GM21447 (cell line): ENCODE measurements around the gene ZNF41.
"Not testable (repeated sequence)": the region's sequence is repeated elsewhere in the genome, so short reads cannot be mapped to it uniquely, and the experiment has no call there.

Experiments used
- ATAC-seq: cut with Tn5 transposase; IDR thresholded peaks from one replicate; pipeline ENCODE4 v1.9.1; 2021; ENCODE audit not compliant: unreplicated experiment

Gene ZNF41

DNA sequence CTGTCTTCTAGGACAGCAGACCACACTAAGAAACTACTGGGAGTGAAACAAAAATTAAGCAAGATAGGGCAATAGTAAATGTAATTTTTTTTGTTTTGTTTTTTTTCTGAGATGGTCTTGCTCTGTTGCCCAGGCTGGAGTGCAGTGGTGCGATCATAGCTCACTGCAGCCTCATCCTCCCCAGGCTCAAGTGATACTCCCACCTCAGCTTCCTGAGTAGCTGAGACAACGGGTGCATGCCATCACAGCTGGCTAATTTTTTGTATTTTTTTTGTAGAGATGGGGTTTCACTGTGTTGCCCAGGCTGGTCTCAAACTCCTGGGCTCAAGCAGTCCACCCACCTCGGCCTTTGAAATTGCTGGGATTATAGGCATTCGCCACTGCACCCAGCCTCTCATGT lies 9.1 kb upstream of the ZNF41 start:
- ATAC-seq, result not testable (repeated sequence)

DNA sequence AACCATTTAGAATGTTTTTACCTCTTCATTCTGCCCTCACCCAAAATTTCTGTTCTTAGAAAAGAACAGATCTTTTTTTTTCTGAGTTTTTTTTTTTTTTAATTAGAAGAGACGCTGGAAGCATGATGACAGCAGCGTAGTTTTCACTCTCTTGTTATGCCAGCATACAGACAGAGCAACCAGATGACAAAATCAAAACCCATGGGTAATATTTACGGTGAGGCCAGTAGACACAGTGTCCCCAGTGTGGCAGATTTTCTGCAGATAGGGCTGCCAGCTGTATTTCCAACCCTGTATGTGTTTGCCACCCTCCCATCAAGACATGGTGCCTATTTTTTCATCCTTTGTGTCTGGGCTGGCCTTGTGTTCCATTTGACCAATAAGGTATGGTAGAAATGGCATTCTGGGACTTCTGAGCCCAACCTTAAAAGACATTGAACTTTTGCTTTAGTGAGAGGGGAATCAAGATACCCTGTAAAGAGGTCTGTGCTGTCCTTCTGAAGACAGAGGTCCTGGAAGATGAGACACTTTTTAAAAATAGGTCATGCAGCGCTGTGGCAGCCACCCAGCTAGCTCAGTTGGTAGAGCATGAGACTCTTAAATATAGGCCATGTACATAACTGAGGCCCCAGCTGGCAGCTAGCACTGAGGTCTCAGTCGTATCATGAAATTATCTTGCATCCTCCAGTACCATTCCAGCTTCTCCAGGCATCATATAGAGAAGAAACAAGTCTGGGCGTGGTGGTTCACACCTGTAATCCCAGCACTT lies 6.7 kb upstream of the ZNF41 start:
- ATAC-seq, result no peak

DNA sequence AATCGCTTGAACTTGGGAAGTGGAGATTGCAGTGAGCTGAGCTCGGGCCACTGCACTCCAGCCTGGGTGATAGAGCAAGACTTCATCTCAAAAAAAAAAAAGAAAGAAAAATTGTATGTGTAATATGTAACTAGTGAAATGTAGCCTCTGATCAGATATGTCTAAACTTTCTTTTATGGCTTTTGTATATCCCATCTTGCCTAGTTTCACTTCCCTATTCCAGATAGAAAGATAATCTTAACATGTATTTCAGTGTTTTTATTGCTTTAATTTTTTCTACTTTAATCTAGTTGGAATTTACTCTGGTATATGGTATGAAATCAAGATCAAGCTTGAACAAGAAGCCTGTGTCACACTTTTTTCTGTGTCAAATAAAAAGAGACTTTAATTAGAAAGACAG lies 1.9 kb upstream of the ZNF41 start:
- ATAC-seq, result no peak

DNA sequence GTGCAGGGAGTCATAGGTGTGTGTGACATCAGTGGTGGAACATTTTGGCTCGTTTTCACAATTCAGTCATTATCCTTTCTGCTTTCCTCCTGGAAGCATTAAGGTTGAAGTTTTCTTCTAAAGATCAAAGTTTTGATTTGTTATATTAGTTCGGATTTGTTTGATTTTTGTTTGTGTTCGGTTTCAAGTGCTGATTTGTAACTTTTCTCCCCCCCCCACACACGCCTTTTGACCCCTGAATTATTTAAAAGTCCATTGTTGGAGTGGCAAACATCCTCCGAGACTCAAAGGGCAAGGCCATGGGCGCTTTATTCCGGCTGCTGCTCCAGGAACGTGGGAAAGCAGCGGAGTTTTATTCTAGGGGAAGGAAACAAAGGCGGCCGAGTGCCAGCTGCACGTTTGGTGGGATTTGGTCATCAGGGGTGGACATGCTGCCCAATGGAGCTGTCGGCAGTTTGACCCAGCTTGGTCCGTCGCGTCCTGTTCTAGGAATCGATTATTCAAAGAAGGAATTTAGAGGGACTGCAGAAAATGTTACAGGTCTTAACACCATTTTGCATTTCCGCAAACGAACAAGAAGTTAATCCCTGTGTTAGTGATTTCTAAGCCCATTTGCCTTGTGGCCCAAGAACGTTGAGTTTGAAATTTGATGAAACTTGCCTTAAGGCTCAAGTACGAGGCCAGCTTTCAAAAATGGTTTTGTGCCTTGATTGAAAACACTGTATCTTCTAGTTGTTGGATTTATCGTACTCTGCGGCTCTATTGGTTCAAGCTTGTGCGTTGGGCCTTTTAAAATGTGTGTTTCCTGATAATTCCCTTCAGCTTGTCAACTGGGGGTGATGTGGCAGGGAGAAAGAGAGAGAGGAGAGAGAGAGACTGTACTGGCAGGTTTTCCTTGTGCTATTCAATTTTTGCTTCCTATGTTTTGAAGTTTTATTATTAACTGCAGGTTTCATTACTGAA lies 565 bp upstream of the ZNF41 start:
- ATAC-seq, result no peak

DNA sequence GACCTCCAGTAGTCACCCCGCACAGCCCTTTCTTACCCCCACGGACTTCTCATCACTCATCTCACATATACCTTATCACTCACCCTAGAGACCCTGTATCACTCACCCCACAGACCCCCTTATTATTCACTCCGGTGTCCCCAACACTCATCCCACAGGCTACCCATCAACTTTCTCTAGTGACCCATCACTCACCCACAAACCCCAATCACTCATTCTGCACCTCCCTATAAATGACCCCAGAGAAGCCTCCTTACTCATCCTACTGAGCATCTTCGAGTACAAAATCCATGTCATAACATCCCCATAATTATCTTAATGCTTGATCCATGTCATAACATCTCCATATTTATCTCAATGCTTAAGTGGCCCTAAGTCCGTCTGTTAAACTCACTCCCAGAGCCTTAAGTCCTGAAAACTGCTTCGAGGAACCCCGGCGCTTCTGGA lies 934 bp downstream of the ZNF41 start:
- ATAC-seq, result peak; percentile 16

DNA sequence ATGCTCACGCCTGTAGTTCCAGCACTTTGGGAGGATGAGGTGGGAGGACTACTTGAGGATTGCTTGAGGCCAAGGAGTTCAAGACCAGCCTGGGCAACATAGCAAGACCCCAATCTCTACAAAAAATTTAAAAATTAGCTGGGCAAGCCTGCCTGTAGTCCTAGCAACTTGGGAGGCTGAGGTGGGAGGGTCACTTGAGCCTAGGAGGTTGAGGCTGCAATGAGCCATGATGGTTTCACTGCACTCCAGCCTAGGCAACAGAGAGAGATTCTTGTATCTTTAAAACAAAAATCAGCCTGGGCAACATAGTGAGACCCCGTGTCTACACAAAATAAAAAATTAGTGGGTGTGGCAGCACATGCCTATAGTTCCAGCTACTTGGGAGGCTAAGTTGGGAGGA lies 1.9 kb downstream of the ZNF41 start:
- no peak for ATAC-seq

DNA sequence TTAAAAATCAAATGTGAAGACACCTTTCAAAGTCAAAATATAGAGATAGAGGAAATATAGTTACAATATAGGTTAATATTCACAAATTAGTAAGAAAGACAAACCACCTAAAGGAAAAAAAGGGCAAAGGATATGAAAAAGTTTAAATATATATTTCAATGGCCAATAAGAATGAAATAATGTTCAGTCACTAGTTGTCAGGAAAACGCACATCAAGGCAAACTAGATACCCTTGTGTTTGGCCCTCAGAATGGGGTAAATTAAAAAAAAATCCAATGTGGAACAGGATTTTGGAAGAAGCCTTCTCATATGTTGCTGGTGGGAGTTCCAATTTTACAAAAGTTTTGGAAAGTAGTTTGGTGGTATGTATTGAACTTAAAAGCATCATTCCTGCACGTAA lies 2.4 kb downstream of the ZNF41 start:
- ATAC-seq, result no peak

DNA sequence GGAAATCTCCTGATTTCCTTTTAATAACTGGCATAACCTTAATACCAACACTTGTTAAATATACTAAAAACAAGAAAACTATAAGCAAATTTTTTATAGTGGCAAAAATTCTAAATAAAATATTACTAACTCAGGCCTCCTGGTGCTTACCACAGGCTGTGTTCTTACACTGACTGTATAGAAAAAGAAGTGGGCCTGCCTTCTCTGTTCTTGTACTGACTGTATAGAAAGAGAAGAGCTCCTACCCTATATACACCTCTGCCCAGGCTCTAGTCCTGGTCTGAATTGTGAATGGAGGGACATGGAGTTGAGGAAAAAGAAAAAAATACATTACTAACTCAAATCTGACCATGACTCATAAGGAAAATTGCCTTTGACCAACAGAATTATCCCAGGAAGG lies 7.5 kb downstream of the ZNF41 start:
- ATAC-seq, result no peak

DNA sequence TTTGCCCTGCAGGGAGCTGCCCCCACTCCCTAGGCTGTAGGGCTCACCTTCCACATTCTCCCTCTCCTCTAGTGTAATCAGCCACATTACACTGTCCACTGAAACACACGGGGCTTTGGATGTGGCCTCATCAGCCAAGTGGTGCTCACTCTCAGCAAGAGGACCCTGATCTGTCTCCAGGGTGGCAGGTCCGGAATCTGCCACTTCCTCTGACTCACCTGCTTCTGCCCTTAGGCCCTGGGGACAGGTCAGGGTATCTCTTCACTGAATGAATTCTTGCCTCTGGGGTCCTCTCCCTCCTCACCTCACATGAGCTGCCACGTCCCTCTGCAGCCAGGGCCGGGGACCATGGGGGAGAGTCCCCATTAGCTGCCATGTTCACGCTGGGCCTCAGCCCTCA lies 15.9 kb downstream of the ZNF41 start:
- no peak for ATAC-seq

DNA sequence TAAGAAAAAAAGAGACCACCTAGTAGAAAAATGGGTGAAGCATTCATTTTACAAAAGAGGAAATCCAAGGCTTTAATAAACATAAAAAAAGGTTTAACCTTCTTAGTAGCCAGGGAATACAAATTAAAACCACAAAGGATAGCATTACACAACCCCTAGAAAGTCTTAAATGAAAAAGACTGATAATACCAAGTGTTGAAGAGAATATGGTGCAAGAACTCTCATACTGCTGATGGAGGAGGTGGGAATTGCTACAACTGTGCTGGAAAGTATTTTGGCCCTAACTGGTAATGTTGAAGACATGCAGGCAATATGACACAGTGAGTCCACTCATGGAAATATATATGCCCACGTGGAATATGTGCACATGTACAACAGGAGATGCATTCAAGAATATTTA lies 22.5 kb downstream of the ZNF41 start:
- no peak for ATAC-seq

DNA sequence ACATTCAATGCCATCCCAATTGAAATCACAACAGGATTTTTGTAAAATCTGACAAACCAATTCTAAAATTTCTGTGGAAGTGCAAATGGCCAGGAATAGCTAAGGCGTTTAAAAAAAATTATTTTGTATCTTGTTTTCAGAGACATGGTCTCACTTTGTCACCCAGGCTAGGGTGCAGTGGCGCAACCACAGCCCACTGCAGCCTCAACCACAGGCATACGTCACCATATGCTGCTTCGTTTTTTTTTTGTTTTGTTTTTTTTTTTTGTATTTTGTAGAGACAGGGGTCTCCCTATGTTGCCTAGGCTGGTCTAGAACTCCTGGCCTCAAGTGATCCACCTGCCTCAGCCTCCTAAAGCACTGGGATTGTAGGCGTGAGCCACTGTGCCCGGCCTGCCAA lies 24.5 kb downstream of the ZNF41 start:
- no peak for ATAC-seq

DNA sequence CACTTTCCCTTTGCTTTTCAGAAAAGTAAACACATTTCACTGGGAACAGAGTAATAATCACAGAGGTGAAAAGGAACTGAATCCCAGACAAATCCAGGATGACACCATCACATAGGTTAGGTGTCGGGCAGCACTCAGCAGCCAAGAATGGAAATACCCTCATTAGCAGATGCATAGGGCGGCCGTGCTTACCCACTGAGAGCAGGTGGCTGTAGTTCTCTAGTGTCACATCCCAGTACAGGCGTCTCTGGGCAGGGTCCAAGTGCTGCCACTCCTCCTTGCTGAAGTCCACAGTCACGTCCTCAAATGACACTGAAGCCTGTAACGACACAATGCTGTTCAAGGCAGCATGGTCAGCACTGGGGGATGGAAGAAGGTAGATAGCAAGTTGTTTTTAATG lies 26.9 kb downstream of the ZNF41 start:
- no peak for ATAC-seq

DNA sequence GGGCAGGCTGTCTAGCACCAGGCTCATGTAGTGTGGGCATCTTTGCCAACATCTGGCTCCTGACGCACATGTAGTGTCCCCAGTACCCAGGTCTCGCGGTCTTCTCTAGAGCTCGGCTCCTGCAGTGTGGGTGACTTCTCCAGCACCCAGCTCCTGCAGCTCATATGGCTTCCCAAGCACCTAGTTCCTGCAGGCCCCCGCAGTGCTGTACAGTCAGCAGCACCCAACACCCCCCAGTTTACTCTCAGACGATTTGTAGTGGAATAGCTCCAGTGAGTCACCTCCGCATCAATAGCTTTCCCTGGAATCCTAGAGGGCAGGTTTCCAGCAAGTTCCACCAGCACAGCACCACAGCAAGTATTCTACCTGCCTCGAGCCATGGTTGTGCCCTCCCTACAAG lies 30.9 kb downstream of the ZNF41 start:
- ATAC-seq, result no peak

DNA sequence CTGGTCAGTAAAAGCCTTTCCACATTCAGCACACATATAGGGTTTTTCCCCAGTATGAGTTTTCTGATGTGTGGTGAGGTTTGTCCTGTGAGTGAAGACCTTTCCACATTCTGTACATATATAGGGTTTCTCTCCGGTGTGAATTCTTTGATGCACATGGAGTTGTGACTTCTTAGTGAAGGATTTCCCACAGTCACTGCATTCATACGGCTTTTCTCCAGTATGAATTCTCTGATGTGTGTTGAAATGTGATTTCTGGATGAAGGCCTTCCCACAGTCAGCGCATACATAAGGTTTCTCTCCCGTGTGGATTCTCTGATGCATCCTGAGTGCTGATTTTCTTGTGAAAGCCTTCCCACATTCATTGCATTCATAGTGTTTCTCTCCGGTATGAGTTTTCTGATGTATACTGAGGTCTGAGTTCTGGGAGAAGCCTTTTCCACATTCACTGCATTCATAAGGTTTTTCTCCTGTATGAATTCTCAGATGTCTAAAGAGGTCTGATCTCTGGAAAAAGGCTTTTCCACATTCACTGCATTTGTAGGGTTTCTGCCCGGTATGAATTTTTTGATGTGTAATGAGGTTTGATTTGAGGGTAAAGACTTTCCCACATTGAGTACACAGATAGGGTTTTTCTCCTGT lies 34.7 kb downstream of the ZNF41 start:
- ATAC-seq, result no peak

DNA sequence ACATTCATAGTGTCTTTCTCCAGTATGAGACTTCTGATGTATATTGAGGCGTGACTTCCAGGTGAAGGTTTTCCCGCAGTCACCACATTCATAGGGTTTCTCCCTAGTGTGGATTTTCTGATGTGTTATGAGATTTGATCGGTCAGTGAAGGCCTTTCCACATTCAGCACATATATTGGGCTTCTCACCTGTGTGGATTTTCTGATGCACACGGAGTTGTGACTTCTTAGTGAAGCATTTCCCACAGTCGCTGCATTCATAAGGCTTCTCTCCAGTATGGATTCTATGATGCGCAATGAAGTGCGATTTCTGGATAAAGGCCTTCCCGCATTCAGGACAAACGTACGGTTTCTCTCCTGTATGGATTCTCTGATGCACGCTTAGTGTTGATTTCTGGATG lies 35.4 kb downstream of the ZNF41 start:
- ATAC-seq, result no peak

DNA sequence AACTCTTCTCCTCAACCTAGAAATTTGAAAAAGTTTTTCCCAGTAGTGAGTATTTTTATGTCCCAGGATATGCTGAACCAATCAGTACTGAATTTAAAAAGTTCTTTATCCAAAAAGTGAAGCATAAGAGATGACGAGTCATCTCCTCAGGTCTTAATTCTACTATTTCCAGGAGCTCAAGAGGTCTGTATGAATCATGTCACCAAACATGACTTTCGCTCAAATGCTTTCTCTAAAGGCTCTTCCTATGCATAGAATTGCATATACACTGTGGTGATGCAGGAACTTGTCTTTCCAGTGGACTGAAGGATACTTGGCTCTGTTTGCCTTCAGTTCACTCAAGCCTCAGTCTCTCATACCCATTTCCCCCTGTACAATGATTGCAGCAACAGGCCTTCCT lies 36.1 kb downstream of the ZNF41 start:
- ATAC-seq, result no peak

DNA sequence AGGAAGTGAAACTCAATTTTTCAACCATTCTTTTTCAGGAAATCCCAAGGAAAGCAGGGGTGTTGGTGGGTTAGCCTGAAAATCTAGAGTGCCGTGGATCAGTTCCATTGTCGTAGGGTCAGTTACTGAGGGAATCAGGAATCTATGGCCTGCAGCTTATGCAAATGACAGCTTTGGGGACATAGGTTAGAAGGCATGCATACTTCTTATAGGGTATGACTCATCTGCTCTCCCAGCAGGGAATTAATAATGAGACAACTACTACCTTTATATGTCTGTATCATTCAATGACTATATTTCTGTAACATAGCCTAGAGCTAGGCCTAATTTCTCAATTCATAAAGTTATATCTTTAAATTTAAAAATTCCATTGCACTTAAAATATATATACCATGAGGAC lies 36.6 kb downstream of the ZNF41 start:
- ATAC-seq, result no peak

DNA sequence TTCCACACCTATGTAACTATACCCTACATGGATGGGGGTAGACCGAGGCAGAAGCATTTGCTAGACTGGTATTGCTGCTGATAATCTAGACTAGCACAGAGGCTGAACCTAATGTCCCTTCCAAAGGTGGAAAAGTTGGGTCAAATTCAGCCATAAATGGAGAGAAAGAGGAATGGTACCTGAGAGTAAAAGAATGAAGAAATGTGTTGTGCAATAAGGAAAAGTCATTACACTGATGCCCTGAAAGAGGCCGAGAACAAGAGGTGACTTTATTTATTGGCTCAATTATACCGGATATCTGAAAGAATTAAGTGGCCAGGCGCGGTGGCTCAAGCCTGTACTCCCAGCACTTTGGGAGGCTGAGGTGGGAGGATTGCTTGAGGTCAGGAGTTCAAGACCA lies 52.1 kb downstream of the ZNF41 start:
- ATAC-seq, result no peak

DNA sequence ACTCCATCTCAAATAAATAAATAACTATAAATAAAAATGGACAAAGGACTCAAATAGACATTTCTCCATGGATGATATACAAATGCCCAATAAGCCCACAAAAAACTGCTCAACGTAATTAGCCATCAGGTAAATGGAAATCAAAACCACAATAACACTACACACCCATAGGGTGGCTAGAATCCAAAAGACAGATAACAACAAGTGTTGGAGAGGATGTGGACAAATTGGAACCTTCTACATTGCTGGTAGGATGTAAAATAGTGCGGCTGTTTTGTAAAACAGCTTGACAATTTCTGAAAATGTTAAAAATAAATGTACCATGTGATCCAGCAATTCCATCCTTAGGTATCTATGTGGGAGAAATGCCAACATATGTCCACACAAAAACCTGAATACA lies 60.6 kb downstream of the ZNF41 start:
- no peak for ATAC-seq

DNA sequence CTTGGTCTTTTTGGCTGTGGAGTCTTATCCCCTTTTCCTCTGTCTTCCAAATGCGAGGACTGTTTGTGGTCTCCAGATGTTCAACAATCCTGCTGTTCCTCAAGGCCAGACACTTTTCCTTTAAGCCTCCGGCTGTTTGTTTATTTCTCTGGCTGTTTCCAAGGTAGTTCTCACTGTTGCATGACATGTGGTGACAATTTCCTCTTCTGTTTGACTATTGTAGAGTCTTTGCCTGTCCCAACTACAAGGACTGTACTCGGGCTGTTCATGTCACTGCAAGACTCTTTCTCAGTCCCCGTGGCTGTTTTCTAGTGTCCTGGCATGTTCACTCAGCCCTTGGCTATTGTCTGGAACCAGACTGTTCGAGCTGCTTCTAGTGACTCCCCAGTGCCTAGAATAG lies 62.1 kb downstream of the ZNF41 start:
- ATAC-seq, result no peak

DNA sequence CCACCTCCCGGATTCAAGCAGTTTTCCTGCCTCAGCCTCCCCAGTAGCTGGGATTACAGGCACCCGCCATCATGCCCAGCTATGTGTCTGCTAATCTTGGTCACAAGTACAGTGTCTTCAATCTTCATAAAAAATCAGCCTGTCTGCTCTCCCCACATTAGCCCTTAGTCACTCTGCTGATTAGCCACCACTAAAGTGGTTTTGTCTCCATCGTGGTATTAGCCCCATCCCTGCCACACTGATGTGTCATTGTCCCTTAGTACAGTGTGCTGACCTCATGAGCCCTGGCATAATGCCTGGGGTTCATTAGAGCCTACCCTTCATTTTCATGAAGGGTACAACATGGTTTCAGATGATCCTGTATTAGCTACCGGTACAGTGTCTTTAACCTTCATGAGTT lies 62.8 kb downstream of the ZNF41 start:
- no peak for ATAC-seq

DNA sequence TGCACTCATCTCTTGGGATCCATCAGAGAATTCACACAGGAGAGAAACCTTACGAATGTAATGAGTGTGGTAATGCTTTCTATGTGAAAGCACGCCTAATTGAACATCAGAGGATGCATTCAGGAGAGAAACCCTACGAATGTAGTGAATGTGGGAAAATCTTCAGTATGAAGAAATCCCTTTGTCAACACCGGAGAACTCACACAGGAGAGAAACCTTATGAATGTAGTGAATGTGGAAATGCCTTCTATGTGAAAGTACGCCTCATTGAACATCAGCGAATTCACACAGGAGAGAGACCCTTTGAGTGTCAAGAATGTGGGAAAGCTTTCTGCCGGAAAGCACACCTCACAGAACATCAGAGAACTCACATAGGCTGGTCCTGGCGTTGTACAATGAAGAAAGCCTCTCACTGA lies 69.8 kb downstream of the ZNF41 start:
- ATAC-seq, result no peak
